ENCODE results near the gene MYZAP. TPM values are rescaled to one million over a fixed set of nuclear protein-coding genes. Genes with fewer than 3 reads are reported as not detected.

MYZAP gene
- total RNA-seq, 1 donor from 2014 or later, result 29.3 TPM

GRCh38 chr15:57562196-57562769 is 29.4 kb upstream of the MYZAP start:
- no peak for DNase-seq (ENCODE audit: low spot score)

GRCh38 chr15:57563416-57563815 is 28.3 kb upstream of the MYZAP start:
- no peak for DNase-seq (ENCODE audit: low spot score)

GRCh38 chr15:57565311-57565710 is 26.4 kb upstream of the MYZAP start:
- no peak for DNase-seq (ENCODE audit: low spot score)

GRCh38 chr15:57566834-57567233 is 24.9 kb upstream of the MYZAP start:
- no peak for DNase-seq (ENCODE audit: low spot score)

GRCh38 chr15:57567891-57568290 is 23.8 kb upstream of the MYZAP start:
- DNase-seq (ENCODE audit: low spot score), result no peak

GRCh38 chr15:57568299-57568698 is 23.4 kb upstream of the MYZAP start:
- DNase-seq (ENCODE audit: low spot score), result no peak

GRCh38 chr15:57570340-57570739 is 21.4 kb upstream of the MYZAP start:
- DNase-seq (ENCODE audit: low spot score), result no peak

- DNase-seq (ENCODE audit: low spot score), result no peak
Measured at GRCh38 chr15:57570994-57571393, 20.7 kb upstream of the MYZAP start.

GRCh38 chr15:57571725-57572124 is 20.0 kb upstream of the MYZAP start:
- DNase-seq (ENCODE audit: low spot score), result no peak

GRCh38 chr15:57572468-57572867 is 19.2 kb upstream of the MYZAP start:
- no peak for DNase-seq (ENCODE audit: low spot score)

- no peak for DNase-seq (ENCODE audit: low spot score)
Measured at GRCh38 chr15:57573151-57573550, 18.6 kb upstream of the MYZAP start.

- no peak for DNase-seq (ENCODE audit: low spot score)
Measured at GRCh38 chr15:57575363-57575762, 16.3 kb upstream of the MYZAP start.

- DNase-seq (ENCODE audit: low spot score), result no peak
Measured at GRCh38 chr15:57578288-57578900, 13.3 kb upstream of the MYZAP start.

- no peak for DNase-seq (ENCODE audit: low spot score)
Measured at GRCh38 chr15:57580428-57580827, 11.3 kb upstream of the MYZAP start.

- DNase-seq (ENCODE audit: low spot score), result no peak
Measured at GRCh38 chr15:57580866-57581265, 10.8 kb upstream of the MYZAP start.

- no peak for DNase-seq (ENCODE audit: low spot score)
Measured at GRCh38 chr15:57582090-57582489, 9.6 kb upstream of the MYZAP start.

GRCh38 chr15:57583282-57583681 is 8.4 kb upstream of the MYZAP start:
- DNase-seq (ENCODE audit: low spot score), result no peak

GRCh38 chr15:57583720-57584119 is 8.0 kb upstream of the MYZAP start:
- DNase-seq (ENCODE audit: low spot score), result no peak

- no peak for DNase-seq (ENCODE audit: low spot score)
Measured at GRCh38 chr15:57586661-57587424, 4.9 kb upstream of the MYZAP start.

- no peak for DNase-seq (ENCODE audit: low spot score)
Measured at GRCh38 chr15:57589281-57589680, 2.4 kb upstream of the MYZAP start.

GRCh38 chr15:57589754-57590153 is 1.9 kb upstream of the MYZAP start:
- DNase-seq (ENCODE audit: low spot score), result no peak

GRCh38 chr15:57591237-57591821 is 375 bp upstream of the MYZAP start:
- no peak for DNase-seq (ENCODE audit: low spot score)

GRCh38 chr15:57592426-57592825 is 722 bp downstream of the MYZAP start:
- DNase-seq (ENCODE audit: low spot score), result no peak

Data from ureter (tissue), 1 donor.